Activated effector memory CD4-positive, alpha-beta T cell treated with anti-CD3 and anti-CD28 coated beads, Interleukin-2, amount 50 U/mL, for 16 hours (primary cell): ENCODE results near the gene RPN1.

Experiments used
- DNase-seq: peaks from one replicate; pipeline ENCODE4 v3.0.0-alpha.2; 2020

The RPN1 gene

DNA sequence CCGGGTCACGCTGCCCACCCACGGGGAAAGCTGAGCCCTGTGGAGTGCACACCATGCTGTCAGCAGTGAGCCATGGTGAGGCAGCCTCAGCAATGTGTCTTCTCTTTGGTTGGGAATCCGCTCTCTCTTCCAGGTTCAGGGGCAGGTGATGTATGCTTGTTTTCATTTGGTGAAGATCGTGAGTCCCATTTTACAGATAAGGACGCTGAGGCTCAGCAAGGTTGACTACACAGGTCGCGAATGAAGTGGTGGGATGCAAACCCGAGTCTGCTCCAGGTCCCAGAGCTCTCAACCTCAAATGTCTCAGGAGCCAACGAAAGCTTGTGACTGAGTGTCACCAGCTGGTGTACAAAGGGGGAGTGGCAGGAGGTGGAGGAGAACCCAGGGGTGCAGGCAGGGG lies 74.3 kb downstream of the RPN1 start:
- DNase-seq, result no peak

DNA sequence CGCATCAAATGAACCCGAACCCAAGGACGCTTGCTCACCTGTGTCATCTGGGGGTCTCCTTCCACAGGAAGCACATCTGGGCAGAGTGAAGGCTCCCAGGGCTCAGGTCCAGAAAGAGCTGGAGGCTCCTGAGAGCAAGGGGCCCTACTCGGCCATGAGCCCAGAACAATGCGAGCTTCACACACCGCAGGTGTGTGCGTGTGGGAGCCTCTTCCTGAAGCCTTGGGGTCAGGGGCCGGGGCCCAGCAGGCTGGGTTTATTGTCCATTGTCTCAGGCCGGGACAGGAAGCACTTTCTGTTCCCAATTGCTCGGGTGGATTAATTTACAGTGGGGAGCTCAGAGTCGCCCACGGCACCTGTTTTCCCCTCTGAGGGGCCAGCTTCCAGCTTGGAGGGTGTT lies 74.8 kb downstream of the RPN1 start:
- no peak for DNase-seq

DNA sequence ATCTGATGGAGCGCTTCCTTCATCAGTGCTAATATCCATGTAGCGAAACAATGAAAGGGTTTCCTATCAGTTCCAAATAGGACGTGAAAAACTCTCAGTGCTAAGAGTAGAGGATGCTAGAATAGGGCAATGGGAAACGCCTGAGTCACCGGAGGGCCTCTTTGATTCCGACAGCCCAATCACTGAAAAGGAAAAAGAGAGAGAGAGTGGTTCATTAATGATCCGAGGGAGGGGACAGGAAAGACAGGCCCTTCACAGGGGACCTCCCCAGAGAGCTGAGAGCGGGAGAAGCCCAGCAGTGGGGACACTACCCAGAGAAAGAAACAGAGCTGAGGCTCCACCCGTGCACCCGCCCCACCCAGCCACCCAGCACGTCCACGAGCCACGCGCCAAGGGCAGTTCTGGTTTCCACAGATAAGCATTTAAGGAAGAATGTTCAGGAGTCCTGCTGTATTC lies 76.9 kb downstream of the RPN1 start:
- DNase-seq, result no peak

DNA sequence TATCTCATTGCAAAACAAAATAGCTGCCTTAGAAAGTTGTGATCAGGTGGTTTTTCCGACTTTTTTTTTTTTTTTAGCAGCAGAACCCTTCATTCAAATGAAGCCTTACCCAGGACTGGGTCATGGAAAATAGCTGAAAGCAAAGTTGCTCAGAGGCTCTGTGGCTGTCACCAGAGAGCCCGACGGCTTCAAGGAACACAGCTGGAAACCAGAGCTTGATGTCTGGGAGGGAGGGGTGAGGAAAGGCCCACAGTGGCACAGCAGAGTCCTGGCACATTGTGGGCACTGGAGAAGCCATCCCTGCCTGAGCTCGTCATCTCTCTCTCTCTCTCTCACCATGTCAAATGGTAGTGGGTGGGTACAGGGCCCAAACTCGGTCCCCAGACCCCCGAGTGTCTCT lies 77.5 kb downstream of the RPN1 start:
- no peak for DNase-seq

DNA sequence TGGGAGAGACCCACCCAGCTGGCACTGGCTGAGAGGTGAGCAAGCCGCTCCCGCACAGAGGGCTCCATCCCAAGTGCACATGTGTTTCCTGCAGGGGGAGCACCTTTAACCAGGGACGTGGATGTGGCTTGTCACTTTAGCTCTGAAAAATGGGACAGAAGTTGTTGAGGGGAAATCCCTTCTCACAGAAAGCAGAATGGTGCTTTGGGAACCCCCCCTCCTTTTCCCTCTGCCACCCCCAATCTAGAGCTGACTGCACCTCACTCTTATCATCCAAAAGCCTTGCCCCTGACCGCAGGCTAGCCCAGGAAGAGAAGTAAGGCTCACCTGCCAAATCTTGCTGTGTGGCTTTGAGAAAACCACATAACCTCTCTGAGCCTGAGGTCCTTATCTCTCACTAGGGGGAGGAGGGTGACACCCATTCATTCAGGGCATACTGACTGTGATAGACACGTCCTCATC lies 77.9 kb downstream of the RPN1 start:
- no peak for DNase-seq

DNA sequence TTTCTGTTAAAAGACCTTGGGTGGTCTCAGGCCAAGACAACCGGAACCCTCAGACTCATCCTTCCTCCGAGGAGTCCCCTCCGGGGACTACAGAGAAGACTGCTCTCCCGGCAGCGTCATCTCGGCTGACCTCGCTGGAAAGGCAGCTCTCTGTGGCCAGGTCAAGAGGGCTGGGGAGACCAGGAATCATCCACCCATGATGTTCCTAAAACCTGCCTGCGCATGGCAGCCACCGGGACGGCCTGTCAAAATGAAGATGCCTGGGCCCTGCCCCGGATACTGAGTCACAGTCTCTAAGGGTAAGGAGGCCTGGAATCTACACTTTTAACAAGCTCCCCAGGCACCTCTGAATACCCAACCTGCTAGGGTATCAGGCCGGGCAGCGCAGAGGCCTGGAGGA lies 78.6 kb downstream of the RPN1 start:
- no peak for DNase-seq
